HG03520 (cell line): Measurements from ENCODE around the gene GNAZ.

Source experiments
- ATAC-seq: cut with Tn5 transposase; IDR thresholded peaks from one replicate; pipeline ENCODE4 v1.9.1; 2021; ENCODE audit warnings: mild to moderate bottlenecking, moderate library complexity; ENCODE audit not compliant: unreplicated experiment

GNAZ gene

GRCh38 chr22:23075525-23076216 is 5.4 kb downstream of the GNAZ start:
- ATAC-seq, result no peak

GRCh38 chr22:23076896-23077572 is 6.7 kb downstream of the GNAZ start:
- ATAC-seq, result no peak

GRCh38 chr22:23077627-23078461 is 7.5 kb downstream of the GNAZ start:
- no peak for ATAC-seq

GRCh38 chr22:23078462-23078787 is 8.1 kb downstream of the GNAZ start:
- ATAC-seq, result no peak

- no peak for ATAC-seq
Measured at GRCh38 chr22:23079240-23079768, 9.0 kb downstream of the GNAZ start.

GRCh38 chr22:23079814-23080521 is 9.6 kb downstream of the GNAZ start:
- ATAC-seq, result no peak

- no peak for ATAC-seq
Measured at GRCh38 chr22:23080613-23081290, 10.4 kb downstream of the GNAZ start.

GRCh38 chr22:23082534-23083314 is 12.4 kb downstream of the GNAZ start:
- no peak for ATAC-seq

- ATAC-seq, result no peak
Measured at GRCh38 chr22:23083315-23084021, 13.1 kb downstream of the GNAZ start.

- no peak for ATAC-seq
Measured at GRCh38 chr22:23084453-23085350, 14.4 kb downstream of the GNAZ start.

GRCh38 chr22:23085351-23085671 is 15.0 kb downstream of the GNAZ start:
- no peak for ATAC-seq

- no peak for ATAC-seq
Measured at GRCh38 chr22:23085785-23086184, 15.5 kb downstream of the GNAZ start.

GRCh38 chr22:23086263-23086662 is 15.9 kb downstream of the GNAZ start:
- ATAC-seq, result no peak

GRCh38 chr22:23086787-23087186 is 16.5 kb downstream of the GNAZ start:
- ATAC-seq, result no peak

GRCh38 chr22:23088199-23088604 is 17.9 kb downstream of the GNAZ start:
- no peak for ATAC-seq

GRCh38 chr22:23089010-23089409 is 18.7 kb downstream of the GNAZ start:
- ATAC-seq, result no peak

- no peak for ATAC-seq
Measured at GRCh38 chr22:23089633-23090456, 19.5 kb downstream of the GNAZ start.
